GM12873 (cell line): ENCODE results near the gene PPP6R2.

ENCODE experiments used
- CTCF ChIP-seq: IDR thresholded peaks from 2 replicates; pipeline ENCODE4 v1.5.1; 2012; ENCODE audit warnings: low read depth, mild to moderate bottlenecking, moderate library complexity, low read length, control low read depth; ENCODE audit not compliant: insufficient read depth; ENCODE audit errors: missing control alignments

PPP6R2 gene

DNA sequence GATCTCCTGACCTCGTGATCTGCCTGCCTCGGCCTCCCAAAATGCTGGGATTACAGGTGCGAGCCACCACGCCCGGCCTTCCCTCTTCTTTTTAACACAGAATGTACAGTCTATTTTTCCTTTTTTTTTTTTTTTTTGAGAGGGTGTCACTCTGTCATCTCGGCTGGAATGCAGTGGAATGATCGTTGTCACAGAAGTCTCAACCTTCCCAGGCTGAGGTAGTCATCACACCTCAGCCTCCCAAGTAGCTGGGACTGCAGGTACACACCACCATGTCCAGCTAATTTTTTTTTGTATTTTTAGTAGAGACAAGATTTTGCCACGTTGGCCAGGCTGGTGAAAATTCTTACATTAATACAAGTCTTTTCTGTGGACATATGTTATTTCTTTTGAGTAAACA is 13.1 kb downstream of the PPP6R2 start:
- TF ChIP-seq CTCF = no peak

DNA sequence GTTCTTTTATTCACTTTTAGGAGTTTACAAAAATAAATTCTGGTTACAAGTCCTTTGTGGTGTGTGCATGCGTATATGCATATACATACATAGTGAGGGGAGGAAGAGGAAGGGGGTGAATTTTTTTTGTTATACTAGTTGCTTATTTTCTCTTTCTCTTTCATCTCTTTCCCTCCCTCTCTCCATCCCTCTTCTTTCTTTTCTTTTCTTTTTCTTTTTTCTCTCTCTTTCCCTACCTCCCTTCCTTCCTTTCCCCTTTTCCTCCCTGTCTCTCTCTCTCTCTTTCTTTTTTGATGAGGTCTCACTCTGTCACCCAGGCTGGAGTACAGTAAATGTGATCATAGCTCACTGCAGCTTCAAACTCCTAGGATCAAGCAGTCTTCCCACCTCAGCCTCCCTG is 14.1 kb downstream of the PPP6R2 start:
- TF ChIP-seq CTCF = no peak

DNA sequence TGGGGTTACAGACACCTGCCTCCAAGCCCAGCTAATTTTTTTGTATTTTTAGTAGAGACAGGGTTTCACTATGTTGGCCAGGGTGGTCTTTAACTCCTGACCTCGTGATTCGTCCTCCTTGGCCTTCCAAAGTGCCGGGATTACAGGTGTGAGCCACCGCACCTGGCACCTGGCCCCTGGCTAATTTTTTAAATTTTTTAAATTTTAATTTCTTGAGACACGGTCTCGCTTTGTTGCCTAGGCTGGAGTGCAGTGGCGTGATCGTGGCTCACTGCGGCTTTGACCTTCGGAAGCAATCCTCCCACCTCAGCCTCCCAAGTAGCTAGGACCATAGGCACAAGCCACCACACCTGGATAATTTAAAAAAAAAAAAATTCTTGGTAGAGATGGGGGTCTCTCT is 14.6 kb downstream of the PPP6R2 start:
- TF ChIP-seq CTCF = no peak

- no peak for TF ChIP-seq CTCF
Observed at GRCh38 chr22:50360578-50360977, 17.5 kb downstream of the PPP6R2 start.

- TF ChIP-seq CTCF = no peak
Observed at GRCh38 chr22:50361222-50361621, 18.1 kb downstream of the PPP6R2 start.

DNA sequence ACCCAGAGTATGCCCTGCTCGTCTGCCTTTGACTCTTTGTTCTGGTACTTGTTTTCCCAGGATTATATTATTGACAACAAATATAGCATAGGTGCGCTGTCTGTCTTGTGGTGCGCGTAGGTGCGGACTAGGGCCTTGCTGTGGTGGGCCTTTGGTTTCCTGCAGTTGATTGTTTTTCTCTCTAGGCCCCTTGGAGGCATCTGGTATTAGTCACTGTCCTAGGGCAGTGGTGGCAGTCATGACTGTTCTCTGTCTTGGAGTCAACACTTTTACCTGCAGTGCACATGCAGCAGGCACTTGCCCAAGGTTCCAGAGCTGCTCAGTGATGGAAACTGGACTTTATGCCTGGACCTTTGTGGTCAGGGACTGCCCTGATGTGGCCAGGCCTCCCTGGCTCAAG is 18.6 kb downstream of the PPP6R2 start:
- no peak for TF ChIP-seq CTCF

GRCh38 chr22:50363166-50363802 is 20.2 kb downstream of the PPP6R2 start:
- no peak for TF ChIP-seq CTCF
